NCI-H128 (cell line): ENCODE data around the gene YAF2.
A peak's percentile ranks its signal among the peaks of the same experiment; 100 is the strongest.

ENCODE experiments used
- DNase-seq: peaks from one replicate; lab custom pipeline; 2025; ENCODE audit not compliant: unreplicated experiment; lab: John Stamatoyannopoulos, UW

The YAF2 gene, protein sequence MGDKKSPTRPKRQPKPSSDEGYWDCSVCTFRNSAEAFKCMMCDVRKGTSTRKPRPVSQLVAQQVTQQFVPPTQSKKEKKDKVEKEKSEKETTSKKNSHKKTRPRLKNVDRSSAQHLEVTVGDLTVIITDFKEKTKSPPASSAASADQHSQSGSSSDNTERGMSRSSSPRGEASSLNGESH

DNA sequence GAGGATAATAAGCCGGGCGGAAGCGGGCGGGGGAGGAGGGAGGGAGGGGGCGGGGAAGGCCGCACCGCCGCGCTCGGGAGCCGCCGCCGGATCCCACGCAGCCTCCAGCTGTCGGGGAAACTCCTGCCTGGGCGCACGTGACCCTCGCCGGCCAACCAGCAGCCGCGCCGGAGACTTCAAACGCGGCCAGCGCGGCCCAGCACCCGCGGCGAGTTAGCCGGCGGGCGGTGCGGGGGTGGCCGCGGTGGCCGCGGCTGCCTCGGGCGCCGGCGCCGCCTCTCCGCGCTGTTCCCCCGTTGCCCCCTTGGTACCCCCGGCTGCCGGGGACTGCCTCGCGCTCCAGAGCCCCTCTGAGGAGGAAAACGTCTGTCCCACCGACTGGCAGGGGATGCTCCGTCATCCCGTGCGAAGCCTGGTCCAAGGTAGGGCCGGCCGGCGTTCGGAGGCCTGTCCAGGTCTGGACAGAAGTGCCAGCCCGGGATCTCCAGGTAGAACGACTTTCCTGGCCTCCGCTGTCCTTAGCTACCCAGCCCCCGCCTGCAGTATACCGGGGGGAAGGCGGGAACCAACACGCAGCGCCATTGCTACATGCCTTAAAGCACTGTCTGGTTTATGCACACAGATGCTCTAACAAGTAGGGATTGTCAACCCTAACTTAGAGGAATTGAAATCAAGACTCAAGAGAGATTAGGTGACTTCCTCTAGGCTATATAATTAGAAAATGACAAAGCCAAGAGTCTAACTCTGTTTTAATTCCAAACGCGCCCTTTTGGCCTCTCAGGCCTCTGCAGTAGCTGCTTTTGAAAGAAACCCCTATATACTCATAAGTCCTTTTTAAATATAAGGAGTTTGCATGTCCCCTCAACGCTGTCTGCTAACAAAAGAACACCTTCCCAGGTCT lies at the start of gene YAF2:
Gene YAF2, minus strand, starts transcription at position 9 of the 901 bp plus-strand sequence. CDS start 68 bp downstream, outside the sequence.
- DNase-seq, result peak; percentile 79

GRCh38 chr12:42286741-42287140 lies 48.7 kb upstream of the YAF2 start:
- no peak for DNase-seq

DNA sequence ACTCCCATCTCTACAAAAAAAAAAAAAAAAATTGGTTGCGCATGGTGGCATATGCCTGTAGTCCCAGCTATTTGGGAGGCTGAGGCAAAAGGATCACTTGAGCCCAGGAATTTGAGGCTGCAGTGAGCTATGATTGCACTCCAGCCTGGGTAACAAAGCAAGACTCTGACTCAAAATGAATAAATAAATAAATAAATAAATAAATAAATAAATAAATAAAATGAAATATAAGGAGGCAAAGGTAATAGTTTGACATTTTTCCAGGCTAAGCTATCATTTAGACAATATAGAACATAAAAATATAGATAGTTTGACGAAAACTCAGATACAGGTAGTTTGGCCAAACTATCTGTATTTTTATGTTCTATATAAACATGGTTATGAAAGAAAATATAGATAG lies 47.4 kb upstream of the YAF2 start:
- no peak for DNase-seq

DNA sequence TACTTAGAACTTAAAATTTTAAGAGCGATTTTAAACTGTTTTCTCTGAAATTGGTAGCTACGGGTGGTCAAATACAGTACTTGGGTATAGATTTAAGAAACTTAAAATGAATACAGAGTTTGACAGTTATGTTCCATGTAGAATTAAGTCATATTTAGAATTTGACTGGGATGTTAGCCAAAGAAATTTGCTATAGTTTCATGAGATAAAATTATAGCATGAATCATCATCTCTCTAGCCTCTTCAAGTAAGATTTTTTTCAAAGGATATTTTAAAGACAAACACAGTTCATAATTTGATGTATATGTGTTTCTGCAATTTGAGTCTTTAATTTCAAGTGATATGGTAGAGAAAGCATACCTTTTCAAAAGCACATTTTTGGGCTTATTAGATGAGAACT lies 46.8 kb upstream of the YAF2 start:
- DNase-seq, result no peak

DNA sequence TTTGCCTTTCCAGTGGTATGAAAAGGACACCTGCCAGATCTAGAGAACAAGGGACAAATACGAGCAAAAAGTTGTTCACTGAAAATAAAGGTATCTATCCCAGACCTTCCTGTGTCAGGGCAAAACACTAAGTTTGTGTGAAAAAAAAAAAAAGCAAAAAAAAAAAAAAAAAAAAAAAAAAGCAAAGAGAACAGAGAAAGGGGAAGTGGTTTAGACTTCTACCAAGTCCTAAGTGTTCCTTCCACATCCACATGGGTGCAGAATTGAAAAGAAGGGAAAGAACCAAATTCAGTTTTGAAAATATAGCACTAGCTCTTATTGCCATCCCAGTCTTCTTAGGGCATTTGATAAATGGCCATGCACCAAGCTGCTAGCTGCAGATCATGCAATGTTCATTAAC lies 46.1 kb upstream of the YAF2 start:
- no peak for DNase-seq

GRCh38 chr12:42283739-42284138 lies 45.7 kb upstream of the YAF2 start:
- DNase-seq, result no peak

GRCh38 chr12:42282294-42282693 lies 44.2 kb upstream of the YAF2 start:
- DNase-seq, result no peak

GRCh38 chr12:42281844-42282243 lies 43.8 kb upstream of the YAF2 start:
- DNase-seq, result no peak

- DNase-seq, result no peak
Measured at GRCh38 chr12:42281278-42281677, 43.2 kb upstream of the YAF2 start.

GRCh38 chr12:42278128-42278510 lies 40.1 kb upstream of the YAF2 start:
- DNase-seq, result no peak

- DNase-seq, result no peak
Measured at GRCh38 chr12:42277396-42278127, 39.5 kb upstream of the YAF2 start.

DNA sequence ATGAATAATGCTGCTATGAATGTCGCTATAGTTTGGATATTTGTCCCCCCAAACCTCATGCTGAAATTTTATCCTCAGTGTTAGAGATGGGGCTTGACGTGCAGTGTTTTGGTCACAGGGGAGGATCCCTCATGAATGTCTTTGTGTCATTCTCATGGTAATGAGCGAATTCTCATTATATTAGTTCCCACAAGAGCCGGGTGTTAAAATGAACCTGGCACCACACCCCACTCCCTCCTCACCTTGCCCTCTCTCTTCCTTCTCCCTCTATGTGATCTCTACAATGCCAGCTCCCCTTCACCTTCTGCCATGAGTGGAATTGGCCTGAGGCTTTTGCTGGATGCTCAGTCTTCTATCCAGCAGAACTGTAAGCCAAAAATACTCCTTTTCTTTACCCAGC lies 37.5 kb upstream of the YAF2 start:
- no peak for DNase-seq

GRCh38 chr12:42273706-42274105 lies 35.7 kb upstream of the YAF2 start:
- no peak for DNase-seq

DNA sequence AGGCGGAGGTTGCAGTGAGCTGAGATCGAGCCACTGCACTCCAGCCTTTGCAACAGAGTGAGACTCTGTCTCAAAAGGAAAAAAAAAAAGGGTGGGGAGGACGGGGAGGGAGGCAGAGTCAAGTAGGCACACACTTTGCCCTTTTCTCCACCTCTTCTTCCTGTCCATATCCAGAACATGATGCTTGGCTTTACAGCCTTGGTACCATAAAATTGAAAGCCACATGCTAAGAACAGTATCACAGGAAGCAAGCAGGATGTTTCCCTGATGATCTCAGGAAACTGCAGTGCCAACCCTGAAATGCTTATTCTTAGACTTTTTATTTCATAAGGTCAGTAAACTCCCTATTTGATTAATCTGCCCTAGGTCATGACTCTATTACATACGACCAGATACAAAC lies 32.5 kb upstream of the YAF2 start:
- DNase-seq, result no peak

- no peak for DNase-seq
Measured at GRCh38 chr12:42267413-42268190, 29.6 kb upstream of the YAF2 start.

DNA sequence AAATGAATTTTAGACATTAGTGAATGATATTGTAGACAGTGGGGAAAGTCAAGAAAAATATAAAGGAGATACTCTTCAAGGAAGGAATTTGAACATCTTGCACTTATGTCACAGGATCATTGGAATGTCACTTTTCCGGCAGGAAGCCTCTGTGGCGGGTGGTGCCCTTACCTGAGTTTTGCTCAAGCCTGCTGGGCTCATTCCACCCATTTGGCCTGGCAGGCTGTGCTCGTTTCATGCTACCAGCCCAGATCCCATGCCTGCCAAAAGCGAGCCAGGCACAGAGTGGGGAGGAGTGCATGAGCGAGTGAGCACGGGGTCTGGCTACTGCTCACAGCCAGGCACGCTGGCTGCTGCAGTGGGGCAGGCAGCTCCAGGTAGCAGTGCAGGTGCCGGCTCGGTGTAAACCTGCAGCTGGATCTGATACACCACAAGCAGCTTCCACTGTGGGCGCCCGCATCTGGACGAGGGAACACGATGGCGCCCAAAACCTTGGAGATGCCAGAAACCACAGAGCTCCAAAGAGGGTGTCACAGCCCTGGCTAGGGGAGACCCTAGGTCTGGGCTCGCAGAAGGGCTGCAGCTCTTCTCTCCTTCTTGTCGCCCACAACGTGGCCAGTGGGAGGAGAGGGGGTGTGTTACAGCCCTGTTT lies 28.7 kb upstream of the YAF2 start:
- DNase-seq, result no peak

DNA sequence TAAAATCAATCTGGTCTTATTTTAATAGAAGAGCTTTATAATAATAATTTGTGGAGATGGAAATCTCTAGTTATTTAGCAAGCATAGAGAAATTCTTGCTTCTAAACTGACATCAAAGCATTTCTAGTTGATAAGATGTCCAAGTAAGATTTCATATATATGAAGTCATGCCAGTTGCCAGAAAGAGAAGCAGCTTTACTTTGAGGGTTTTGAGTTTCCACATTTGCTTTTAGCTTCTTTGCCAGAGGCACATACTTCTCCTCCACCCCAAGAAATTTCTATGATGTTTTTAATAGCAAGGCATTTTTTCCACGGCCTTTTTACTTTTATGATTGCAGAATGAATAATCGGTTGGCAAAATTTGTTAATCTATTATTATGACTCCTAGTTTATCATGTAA lies 24.2 kb upstream of the YAF2 start:
- no peak for DNase-seq

GRCh38 chr12:42261708-42262107 lies 23.7 kb upstream of the YAF2 start:
- DNase-seq, result no peak

DNA sequence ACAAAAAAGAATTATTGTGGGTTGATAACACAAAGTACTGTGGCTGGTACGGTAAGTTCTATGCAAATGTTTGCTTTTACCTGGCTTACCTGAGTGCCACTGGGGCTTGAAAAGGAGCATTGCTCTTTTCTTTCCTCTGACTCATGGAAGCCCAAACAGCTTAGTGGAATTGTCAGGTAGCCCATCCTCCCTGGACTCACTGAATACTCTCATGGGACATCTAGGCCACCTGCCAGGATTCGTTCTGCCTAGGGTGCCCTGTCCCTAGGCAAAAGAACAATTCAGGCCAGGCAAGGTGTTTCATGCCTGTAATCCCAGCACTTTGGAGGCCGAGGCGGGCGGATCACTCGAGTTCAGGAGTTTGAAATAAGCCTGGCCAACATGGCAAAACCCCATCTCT lies 22.5 kb upstream of the YAF2 start:
- no peak for DNase-seq

GRCh38 chr12:42259699-42260098 lies 21.7 kb upstream of the YAF2 start:
- DNase-seq, result no peak

GRCh38 chr12:42255866-42256261 lies 17.8 kb upstream of the YAF2 start:
- DNase-seq, result no peak
